GM12878 (cell line): ENCODE results near the gene GK. TPM values are rescaled to one million over a fixed set of nuclear protein-coding genes. Genes with fewer than 3 reads are reported as not detected.

Source experiments
- ATAC-seq: fragments of 200-7000 bp; cut with Tn5 transposase; 3 replicates; pipeline ENCODE4 v1.9.1; 2020; ENCODE audit warnings: mild to moderate bottlenecking, moderate library complexity
- BruUV-seq: library from RNA; stranded (reverse); fragments of 400-500 nt; replicated peaks from 2 replicates; lab custom pipeline; 2021; lab: Mats Ljungman, UMichigan
- CTCF ChIA-PET: fragments of 300-600 bp; sonication (Branson Sonifier 250); formaldehyde crosslinking; extraction: SDS; loops from one replicate; lab custom pipeline; 2021; ENCODE audit warnings: inconsistent platforms; lab: Yijun Ruan, JAX
- POLR2A ChIA-PET: fragments of 350-600 bp; formaldehyde crosslinking; extraction: SDS; loops from one replicate; lab custom pipeline; 2021; ENCODE audit warnings: inconsistent platforms; lab: Charles Lee
- RAD21 ChIA-PET: fragments of 300-600 bp; sonication (Branson Sonifier 250); formaldehyde crosslinking; loops from one replicate; lab custom pipeline; 2023; ENCODE audit warnings: antibody characterized with exemption; ENCODE audit not compliant: unreplicated experiment; lab: Charles Lee
- SMC1A ChIA-PET: fragments of 300-600 bp; sonication (Branson Sonifier 250); formaldehyde crosslinking; loops from one replicate; lab custom pipeline; 2023; ENCODE audit not compliant: unreplicated experiment, uncharacterized antibody; lab: Charles Lee
- DNase-seq: peaks from one replicate; pipeline ENCODE4 v3.0.0-alpha.2; 2011; ENCODE audit warnings: low read depth, low spot score
- FAIRE-seq: peaks from 3 replicates; lab custom pipeline; 2011; peaks lifted over from hg19 to GRCh38; lab: Jason Lieb, UNC
- H2AFZ ChIP-seq: 2 replicates; pipeline ENCODE4 v1.6.0; 2011; ENCODE audit warnings: low read depth, low read length, control low read depth; ENCODE audit not compliant: control insufficient read depth
- H3K27ac ChIP-seq: 2 replicates; pipeline ENCODE4 v1.5.1; 2011; ENCODE audit warnings: control low read depth; ENCODE audit not compliant: control insufficient read depth, insufficient read depth
- H3K27me3 ChIP-seq, 2 experiments: replicated peaks in 1 of 2; 2 replicates each; pipeline versions ENCODE4 v1.6.0 to v1.6.1; 2011; ENCODE audit warnings: low read length in 1 of 2; ENCODE audit not compliant: control insufficient read depth in 2 of 2, insufficient read depth in 2 of 2
- H3K36me3 ChIP-seq, 2 experiments: 2 replicates each; pipeline ENCODE4 v1.5.1; 2011; ENCODE audit warnings: low read length in 1 of 2; ENCODE audit not compliant: control insufficient read depth in 2 of 2, insufficient read depth in 2 of 2
- H3K4me1 ChIP-seq: 2 replicates; pipeline ENCODE4 v1.6.1; 2011; ENCODE audit warnings: mild to moderate bottlenecking, low read length, moderate library complexity, mixed read lengths; ENCODE audit not compliant: control insufficient read depth, insufficient read depth
- H3K4me2 ChIP-seq: 2 replicates; pipeline ENCODE4 v1.6.0; 2011; ENCODE audit warnings: control low read depth; ENCODE audit not compliant: control insufficient read depth, insufficient read depth
- H3K4me3 ChIP-seq: fragments of 200-600 bp; sonication (generic); 2 replicates; pipeline ENCODE4 v1.5.1; 2016
- H3K79me2 ChIP-seq: 2 replicates; pipeline ENCODE4 v1.6.0; 2011; ENCODE audit warnings: low read length; ENCODE audit not compliant: control insufficient read depth, insufficient read depth
- H3K9ac ChIP-seq: 2 replicates; pipeline ENCODE4 v1.8.0; 2011; ENCODE audit warnings: low read length, control low read depth, mixed read lengths; ENCODE audit not compliant: control insufficient read depth, insufficient read depth
- H3K9me3 ChIP-seq: replicated peaks from 3 replicates; pipeline ENCODE4 v1.5.1; 2011; ENCODE audit warnings: mild to moderate bottlenecking, low read length; ENCODE audit not compliant: control insufficient read depth, insufficient read depth
- H4K20me1 ChIP-seq: 2 replicates; pipeline ENCODE4 v1.6.0; 2011; ENCODE audit not compliant: control insufficient read depth, insufficient read depth
- ASH2L ChIP-seq: fragments of 300-600, 200-600 bp; sonication (generic); IDR thresholded peaks from 2 replicates; pipeline ENCODE4 v1.6.1; 2017; ENCODE audit warnings: low read depth, mild to moderate bottlenecking, borderline replicate concordance
- CBFB ChIP-seq: IDR thresholded peaks from 2 replicates; pipeline ENCODE4 v1.6.1; 2016; ENCODE audit warnings: antibody characterized with exemption, low read depth
- CEBPB ChIP-seq, 2 experiments: fragments of 150-350 bp in 1 of 2; IDR thresholded peaks; 2 replicates each; pipeline ENCODE4 v1.6.1; 2012 to 2014; ENCODE audit warnings: low read depth in 2 of 2, low read length in 2 of 2, borderline replicate concordance in 1 of 2, inconsistent platforms in 1 of 2
- CHD2 ChIP-seq: IDR thresholded peaks from 2 replicates; pipeline ENCODE4 v1.6.1; 2011; ENCODE audit warnings: low read depth, low read length, improper control_type of control experiment, borderline replicate concordance
- CTCF ChIP-seq, 3 experiments: IDR thresholded peaks in 2 of 3; conservative IDR thresholded peaks in 1 of 3; 2 replicates each; pipeline ENCODE4 v1.5.1; 2011; ENCODE audit warnings: low read depth in 3 of 3, low read length in 3 of 3, mild to moderate bottlenecking in 3 of 3, control low read depth in 2 of 3, moderate library complexity in 2 of 3, inconsistent platforms in 1 of 3, mixed read lengths in 1 of 3; ENCODE audit not compliant: control insufficient read depth in 2 of 3, insufficient read depth in 1 of 3; ENCODE audit errors: extremely low read depth in 1 of 3
- IRF3 ChIP-seq: fragments of 450-650 bp; IDR thresholded peaks from 2 replicates; pipeline ENCODE4 v1.6.1; 2014; ENCODE audit warnings: mild to moderate bottlenecking
- JUND ChIP-seq: IDR thresholded peaks from 2 replicates; pipeline ENCODE4 v1.6.1; 2012; ENCODE audit warnings: low read depth, mild to moderate bottlenecking, low read length, improper control_type of control experiment, moderate library complexity
- MYB ChIP-seq: fragments of 150-350 bp; IDR thresholded peaks from 2 replicates; pipeline ENCODE4 v1.6.1; 2014; ENCODE audit warnings: mild to moderate bottlenecking, low read depth, low read length, borderline replicate concordance
- POU2F2 ChIP-seq: IDR thresholded peaks from 3 replicates; pipeline ENCODE4 v1.6.1; 2011; ENCODE audit warnings: low read depth, mild to moderate bottlenecking, low read length, borderline replicate concordance
- RAD21 ChIP-seq: IDR thresholded peaks from 2 replicates; pipeline ENCODE4 v1.6.1; 2011; ENCODE audit warnings: mild to moderate bottlenecking, low read depth, low read length, moderate library complexity; ENCODE audit not compliant: insufficient read depth
- RB1 ChIP-seq: fragments of 450-650 bp; formaldehyde crosslinking; IDR thresholded peaks from 2 replicates; pipeline ENCODE4 v1.6.1; 2017; ENCODE audit warnings: mild to moderate bottlenecking, borderline replicate concordance
- SMC3 ChIP-seq: IDR thresholded peaks from 2 replicates; pipeline ENCODE4 v1.6.1; 2011; ENCODE audit warnings: low read length, improper control_type of control experiment, borderline replicate concordance
- TCF12 ChIP-seq: IDR thresholded peaks from 2 replicates; pipeline ENCODE4 v1.6.1; 2011; ENCODE audit warnings: low read depth, mild to moderate bottlenecking, low read length
- YY1 ChIP-seq: IDR thresholded peaks from 2 replicates; pipeline ENCODE4 v1.6.1; 2011; ENCODE audit warnings: low read depth, mild to moderate bottlenecking, low read length
- WGBS: methylation state at CpG from one replicate; pipeline ENCODE4 v1.1.6; 2016; ENCODE audit warnings: low lambda C conversion rate; ENCODE audit not compliant: insufficient replicate concordance, insufficient coverage; ENCODE audit errors: missing lambda C conversion rate; 5-methylcytosine and 5-hydroxymethylcytosine counted together
- in situ Hi-C: fragments of 300-500 bp; cut with MboI; formaldehyde crosslinking; loops from 9 replicates; pipeline ENCODE4 v1.14.3; 2018; ENCODE audit warnings: mixed read lengths
- intact Hi-C: fragments of 100-400 bp; cut with micrococcal nuclease; formaldehyde crosslinking; loops from one replicate; pipeline ENCODE4 v1.14.2; 2022; ENCODE audit not compliant: unreplicated experiment
- polyA plus RNA-seq, 11 experiments: library from polyadenylated mRNA; depleted of rRNA in 4 of 11; unstranded in 6 of 11; stranded (reverse) in 5 of 11; fragments of >200 nt; fragmentation: Nextera tagmentation in 4 of 11; fragmentation: Illumina TruSeq in 1 of 11; extraction: Ambion mirVana in 4 of 11; extraction: Trizol in 1 of 11; gene quantifications; 1 replicate in 1 of 11; 2 replicates in 10 of 11; pipeline versions ENCODE4 v1.2.1 to v1.2.3, GENCODE V29; 2011 to 2016; ENCODE audit warnings: inconsistent platforms in 2 of 11, missing spikeins in 2 of 11, low read depth in 1 of 11
- total RNA-seq, 4 experiments: library from RNA; depleted of rRNA in 3 of 4; stranded (reverse); fragments of >200 nt in 3 of 4; fragmentation: Illumina TruSeq in 1 of 4; extraction: Trizol in 1 of 4; gene quantifications; 2 replicates each; pipeline versions ENCODE4 v1.2.1 to v1.2.3, GENCODE V29; 2013 to 2021
- TF ChIP-seq, protein P1 (sequence below): fragments of 150-350 bp; IDR thresholded peaks from 2 replicates; pipeline ENCODE4 v1.6.1; 2016; ENCODE audit warnings: low read depth, low read length

Gene GK
- total and polyA plus RNA-seq, 10 of the 15 experiments (the other 5 are each of a cell fraction or from before 2014, with no cell fraction given), result 6.3 to 22.3 (median 11.1) TPM

GRCh38 chrX:30734782-30735181, 81.6 kb downstream of the GK start (continued):
- TF ChIP-seq, protein P1, sequence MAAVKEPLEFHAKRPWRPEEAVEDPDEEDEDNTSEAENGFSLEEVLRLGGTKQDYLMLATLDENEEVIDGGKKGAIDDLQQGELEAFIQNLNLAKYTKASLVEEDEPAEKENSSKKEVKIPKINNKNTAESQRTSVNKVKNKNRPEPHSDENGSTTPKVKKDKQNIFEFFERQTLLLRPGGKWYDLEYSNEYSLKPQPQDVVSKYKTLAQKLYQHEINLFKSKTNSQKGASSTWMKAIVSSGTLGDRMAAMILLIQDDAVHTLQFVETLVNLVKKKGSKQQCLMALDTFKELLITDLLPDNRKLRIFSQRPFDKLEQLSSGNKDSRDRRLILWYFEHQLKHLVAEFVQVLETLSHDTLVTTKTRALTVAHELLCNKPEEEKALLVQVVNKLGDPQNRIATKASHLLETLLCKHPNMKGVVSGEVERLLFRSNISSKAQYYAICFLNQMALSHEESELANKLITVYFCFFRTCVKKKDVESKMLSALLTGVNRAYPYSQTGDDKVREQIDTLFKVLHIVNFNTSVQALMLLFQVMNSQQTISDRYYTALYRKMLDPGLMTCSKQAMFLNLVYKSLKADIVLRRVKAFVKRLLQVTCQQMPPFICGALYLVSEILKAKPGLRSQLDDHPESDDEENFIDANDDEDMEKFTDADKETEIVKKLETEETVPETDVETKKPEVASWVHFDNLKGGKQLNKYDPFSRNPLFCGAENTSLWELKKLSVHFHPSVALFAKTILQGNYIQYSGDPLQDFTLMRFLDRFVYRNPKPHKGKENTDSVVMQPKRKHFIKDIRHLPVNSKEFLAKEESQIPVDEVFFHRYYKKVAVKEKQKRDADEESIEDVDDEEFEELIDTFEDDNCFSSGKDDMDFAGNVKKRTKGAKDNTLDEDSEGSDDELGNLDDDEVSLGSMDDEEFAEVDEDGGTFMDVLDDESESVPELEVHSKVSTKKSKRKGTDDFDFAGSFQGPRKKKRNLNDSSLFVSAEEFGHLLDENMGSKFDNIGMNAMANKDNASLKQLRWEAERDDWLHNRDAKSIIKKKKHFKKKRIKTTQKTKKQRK, result no peak
- TF ChIP-seq TCF12 (no peak), CEBPB (IDR thresholded peaks at IDR 0.05; ENCODE audit: borderline replicate concordance in 1 of 2, low read depth in 2 of 2, low read length in 2 of 2) (no peak)

DNA sequence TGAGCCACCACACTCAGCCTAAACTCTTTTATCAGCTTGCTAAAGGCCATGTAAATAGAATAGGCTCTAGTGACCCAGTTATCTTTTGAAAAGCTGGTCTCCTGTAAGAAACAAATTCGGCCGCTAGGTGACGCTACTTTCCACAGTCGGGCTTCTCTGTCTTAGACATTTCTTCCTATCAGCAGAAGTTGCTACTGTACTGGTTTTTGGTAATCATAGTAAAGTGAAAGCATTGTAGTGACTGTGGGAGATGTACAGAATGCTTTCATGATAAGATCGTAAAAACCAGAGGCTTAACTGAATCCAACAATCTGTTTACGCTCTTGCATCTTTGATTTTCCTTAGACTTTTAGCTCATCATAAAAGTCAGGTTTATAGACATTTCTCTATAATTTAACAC, 82.6 kb downstream of the GK start:
- intact Hi-C loops (loop anchor here (1.0 to 10.0 kb wide), 6 partner anchors 86 to 921 kb away; partner anchors contain the start of gene TAB3), in situ Hi-C loops (loop anchor here (5.0 to 10.0 kb wide), 3 partner anchors 86 to 919 kb away; partner anchors contain the start of gene TAB3)
- POLR2A ChIA-PET, result no interaction called here
- Histone ChIP-seq H2AFZ (0 out of 2 replicates have a peak overlapping the region, but pooled peaks have one; percentile 17), H3K79me2 (no peaks in the 10 kb centered on the region), H4K20me1 (no peaks in the 10 kb centered on the region), H3K27ac (no peak overlapping the region), H3K4me2 (no peak overlapping the region), H3K9me3 (no peaks in the 10 kb centered on the region), H3K36me3 (no peaks in the 10 kb centered on the region), H3K27me3 (no peaks in the 10 kb centered on the region), H3K9ac (no peak overlapping the region), H3K4me3 (no peak overlapping the region), H3K4me1 (no peaks in the 10 kb centered on the region)
- DNase-seq (peak; percentile 35), FAIRE-seq (peak; percentile 86), ATAC-seq (peak; percentile 97)
- CTCF ChIA-PET, result interaction anchor here (0.6 to 3.7 kb wide), 69 partner anchors 8 to 927 kb away, joined by 3 to 36 read pairs (median 4); no protein-coding TSS in a partner anchor
- WGBS, result 10% methylated on average over 6 of the region's 6 CpGs
- BruUV-seq, result no TSS peak
- SMC1A ChIA-PET, result interaction anchor here (0.7 to 3.6 kb wide), 25 partner anchors 9 to 928 kb away, joined by 3 to 29 read pairs (median 4); no protein-coding TSS in a partner anchor
- RAD21 ChIA-PET, result interaction anchor here (0.7 to 2.6 kb wide), 25 partner anchors 9 to 921 kb away, joined by 3 to 19 read pairs (median 4); no protein-coding TSS in a partner anchor
- TF ChIP-seq CTCF (IDR thresholded peaks at IDR 0.05 in 2 of 3, conservative IDR thresholded peaks at IDR 0.05 in 1 of 3; ENCODE audit: control insufficient read depth in 2 of 3, extremely low read depth in 1 of 3, insufficient read depth in 1 of 3, low read depth in 3 of 3, low read length in 3 of 3) (peak; percentile 83 to 88 (median 88)), CHD2 (no peak), YY1 (0 out of 2 replicates have a peak, but pooled peaks have one; percentile 28), RB1 (no peak), IRF3 (no peak), CBFB (0 out of 2 replicates have a peak, but pooled peaks have one; percentile 21), JUND (no peak), SMC3 (peak; percentile 83), POU2F2 (no peak), MYB (no peak), ASH2L (no peak), RAD21 (peak; percentile 91)
